GM15510 (cell line): Measurements from ENCODE around the gene CHRDL2.

Experiments
- POLR2A ChIP-seq: IDR thresholded peaks from 3 replicates; pipeline ENCODE4 v1.6.1; 2011; ENCODE audit warnings: borderline replicate concordance; ENCODE audit not compliant: insufficient read length; ENCODE audit errors: extremely low read depth

Gene CHRDL2

GRCh38 chr11:74701351-74701750 lies 29.9 kb downstream of the CHRDL2 start:
- TF ChIP-seq POLR2A, result no peak

GRCh38 chr11:74699615-74700396 lies 31.4 kb downstream of the CHRDL2 start:
- TF ChIP-seq POLR2A, result no peak

DNA sequence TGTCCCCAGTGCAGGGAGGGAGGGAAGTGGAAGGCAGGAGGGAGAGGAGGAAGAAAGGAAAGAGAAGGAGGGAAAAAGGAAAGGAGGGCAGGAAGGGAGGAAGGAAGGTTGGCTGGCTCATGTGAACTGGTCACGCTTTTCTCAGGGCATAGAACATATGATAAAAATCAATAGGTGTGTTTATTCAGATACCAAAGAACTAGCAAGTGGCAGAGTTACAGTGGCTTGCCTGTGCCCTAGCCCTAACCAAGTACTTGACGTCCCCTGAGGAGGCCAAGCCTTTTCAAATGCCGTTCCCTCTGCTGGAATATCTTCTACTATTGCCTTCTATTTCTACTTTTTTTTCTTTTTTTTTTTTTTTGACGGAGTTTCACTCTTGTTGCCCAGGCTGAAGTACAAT lies 33.5 kb downstream of the CHRDL2 start:
- TF ChIP-seq POLR2A, result no peak

- TF ChIP-seq POLR2A, result no peak
Observed at GRCh38 chr11:74696939-74697675, 34.1 kb downstream of the CHRDL2 start.

GRCh38 chr11:74696500-74696899 lies 34.7 kb downstream of the CHRDL2 start:
- TF ChIP-seq POLR2A, result no peak

DNA sequence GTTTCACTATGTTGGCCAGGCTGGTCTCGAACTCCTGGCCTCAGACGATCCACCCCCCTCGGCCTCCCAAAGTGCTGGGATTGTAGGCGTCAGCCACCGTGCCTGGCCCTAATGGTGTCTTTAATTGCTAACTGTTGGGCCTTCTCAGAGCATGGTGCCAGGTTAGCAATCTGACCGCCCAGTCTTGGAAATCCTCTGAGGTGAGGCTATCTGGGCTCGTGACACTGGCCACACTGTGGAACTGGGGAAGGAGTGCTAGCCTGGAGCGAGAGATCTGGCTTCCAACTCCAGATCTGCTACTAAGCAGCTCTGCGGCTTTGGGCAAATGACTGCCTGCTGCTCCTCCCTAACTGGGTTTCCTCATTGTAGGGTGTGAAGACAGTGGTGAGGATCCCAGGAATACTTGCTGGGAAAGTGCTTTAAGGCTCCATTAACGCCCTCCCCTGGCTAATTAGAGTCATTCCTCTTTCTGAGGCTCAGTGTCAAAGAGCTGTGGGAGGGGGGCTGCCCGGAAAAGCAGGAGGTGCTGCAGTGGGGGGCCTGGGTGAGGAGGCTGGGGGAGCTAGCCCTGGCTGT lies 35.4 kb downstream of the CHRDL2 start:
- no peak for TF ChIP-seq POLR2A

GRCh38 chr11:74694136-74694930 lies 36.9 kb downstream of the CHRDL2 start:
- TF ChIP-seq POLR2A, result no peak

DNA sequence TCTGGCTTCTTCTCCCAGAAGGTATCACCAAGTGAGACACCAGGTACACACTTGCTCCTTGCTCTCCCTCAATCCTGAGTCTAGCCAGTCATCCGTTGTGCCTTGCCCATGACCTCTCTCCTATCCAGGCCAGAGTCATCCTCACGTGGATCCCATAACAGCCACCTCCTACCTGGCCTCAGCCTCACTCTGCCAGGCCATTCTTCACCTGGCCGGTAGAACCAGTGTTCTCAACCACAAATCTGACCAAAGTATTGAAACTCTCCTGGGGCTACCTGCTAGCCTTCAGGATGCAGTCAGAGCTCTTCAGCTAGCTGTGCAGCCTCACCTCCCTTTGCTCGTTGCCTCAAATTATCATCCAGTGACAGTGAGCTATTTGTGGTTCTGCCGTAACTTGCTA lies 37.7 kb downstream of the CHRDL2 start:
- no peak for TF ChIP-seq POLR2A

GRCh38 chr11:74691755-74692154 lies 39.5 kb downstream of the CHRDL2 start:
- TF ChIP-seq POLR2A, result no peak

GRCh38 chr11:74689666-74690065 lies 41.6 kb downstream of the CHRDL2 start:
- TF ChIP-seq POLR2A, result no peak

DNA sequence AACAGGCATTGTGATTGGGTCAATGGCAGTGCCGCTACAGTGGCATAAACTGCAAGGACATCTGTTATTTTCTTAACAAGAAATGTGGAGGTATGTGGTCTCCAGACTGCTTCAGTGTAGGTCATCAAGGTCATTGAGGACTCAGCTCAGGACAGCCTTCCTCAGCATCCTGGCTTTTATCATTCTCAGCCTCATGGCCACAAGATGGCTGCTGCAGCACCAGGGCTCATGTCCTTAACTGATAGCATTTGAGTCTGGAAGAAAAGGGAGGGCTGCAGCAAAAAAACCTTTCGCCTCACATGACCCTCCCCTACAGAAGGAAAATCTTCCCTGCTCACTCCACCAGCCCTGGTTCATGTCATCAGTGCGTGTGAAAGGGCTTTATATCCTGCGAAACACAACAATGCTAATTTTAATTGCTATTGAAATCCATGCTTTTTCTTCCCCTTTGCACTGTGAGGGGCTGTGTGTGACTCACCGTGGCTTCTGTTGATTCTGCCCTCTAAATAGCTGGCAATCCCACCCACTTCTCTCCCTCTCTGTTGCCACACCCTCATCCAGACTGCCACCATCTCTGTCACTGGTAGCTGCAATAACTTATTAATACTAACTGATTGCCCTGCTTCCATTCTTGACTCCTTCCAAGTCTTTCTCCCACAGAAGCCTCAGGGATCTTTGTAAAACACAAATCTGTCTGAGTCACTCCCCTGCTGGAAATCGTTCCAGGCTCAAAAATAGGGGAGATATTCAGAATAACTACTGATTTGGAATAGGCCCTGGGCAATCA lies 43.8 kb downstream of the CHRDL2 start:
- no peak for TF ChIP-seq POLR2A

- TF ChIP-seq POLR2A, result no peak
Observed at GRCh38 chr11:74686792-74687191, 44.4 kb downstream of the CHRDL2 start.

DNA sequence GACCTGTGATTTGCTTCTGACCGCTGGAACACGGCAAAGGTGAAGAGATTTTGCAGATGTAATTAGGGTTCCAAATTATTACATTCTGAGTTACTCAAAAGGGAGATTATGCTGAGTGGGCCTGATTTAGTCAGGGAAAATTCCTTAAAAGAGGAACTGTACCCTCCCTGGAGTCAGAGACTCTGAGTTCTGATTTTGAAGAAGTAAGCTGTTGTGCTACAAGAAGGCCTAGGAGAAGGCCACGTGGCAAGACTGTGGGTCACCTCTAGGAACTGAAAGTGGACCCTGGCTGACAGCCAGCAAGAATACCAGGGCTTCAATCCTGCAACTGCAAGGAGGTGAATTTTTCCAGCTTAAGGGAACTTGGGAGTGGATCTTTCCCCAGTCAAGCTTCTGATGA lies 45.3 kb downstream of the CHRDL2 start:
- TF ChIP-seq POLR2A, result no peak

DNA sequence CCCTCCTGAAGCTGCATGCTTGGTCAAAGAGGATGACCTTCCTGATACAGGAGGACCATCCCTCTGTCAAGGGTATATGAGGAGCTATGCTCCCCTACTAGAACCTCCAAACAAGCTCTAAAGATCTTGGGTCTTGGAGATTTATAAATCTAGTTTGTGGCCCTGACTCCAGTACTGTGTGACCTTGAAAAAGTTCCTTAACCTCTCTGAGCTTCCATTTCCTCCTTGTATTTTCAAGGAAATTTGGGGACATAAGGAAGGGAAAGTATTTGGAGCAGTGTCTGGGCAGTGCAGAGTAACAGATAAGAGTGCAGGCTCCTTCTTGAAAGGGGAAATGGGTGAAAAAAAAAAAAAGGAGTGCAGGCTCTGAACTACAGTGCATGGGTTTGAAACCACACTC lies 45.9 kb downstream of the CHRDL2 start:
- TF ChIP-seq POLR2A, result no peak
